ENCODE measurements around the gene TRIM2.

GRCh38 chr4:153347117-153347516 is 142.9 kb downstream of the TRIM2 start:
- no peak for TF ChIP-seq CHD4 (IDR thresholded peaks at IDR 0.05)
- no peak for TF ChIP-seq CBX3 (IDR thresholded peaks at IDR 0.05; ENCODE audit: borderline replicate concordance, low read depth)
- no peak for TF ChIP-seq LARP7 (IDR thresholded peaks at IDR 0.05)
- TF ChIP-seq CTCF (IDR thresholded peaks at IDR 0.05 in 2 of 3, conservative IDR thresholded peaks at IDR 0.05 in 1 of 3; ENCODE audit: control insufficient read depth in 2 of 3, extremely low read depth in 1 of 3, insufficient read depth in 1 of 3, low read depth in 3 of 3, low read length in 3 of 3) = no peak
- no peak for TF ChIP-seq KLF5 (IDR thresholded peaks at IDR 0.05; ENCODE audit: partially characterized antibody)
- no peak for TF ChIP-seq FOS (IDR thresholded peaks at IDR 0.05; ENCODE audit: borderline replicate concordance, extremely low read depth, insufficient read length)
- TF ChIP-seq SIN3A (IDR thresholded peaks at IDR 0.05; ENCODE audit: low read depth, low read length) = no peak
- TF ChIP-seq SIX5 (IDR thresholded peaks at IDR 0.05; ENCODE audit: low read depth, low read length, severe bottlenecking) = no peak
- no peak for TF ChIP-seq TCF7 (IDR thresholded peaks at IDR 0.05; ENCODE audit: borderline replicate concordance)
- TF ChIP-seq HCFC1 (IDR thresholded peaks at IDR 0.05; ENCODE audit: low read length) = no peak
